Measurements from ENCODE around the gene CNKSR2.
A peak's percentile ranks its signal among the peaks of the same experiment; 100 is the strongest.

The CNKSR2 gene

DNA sequence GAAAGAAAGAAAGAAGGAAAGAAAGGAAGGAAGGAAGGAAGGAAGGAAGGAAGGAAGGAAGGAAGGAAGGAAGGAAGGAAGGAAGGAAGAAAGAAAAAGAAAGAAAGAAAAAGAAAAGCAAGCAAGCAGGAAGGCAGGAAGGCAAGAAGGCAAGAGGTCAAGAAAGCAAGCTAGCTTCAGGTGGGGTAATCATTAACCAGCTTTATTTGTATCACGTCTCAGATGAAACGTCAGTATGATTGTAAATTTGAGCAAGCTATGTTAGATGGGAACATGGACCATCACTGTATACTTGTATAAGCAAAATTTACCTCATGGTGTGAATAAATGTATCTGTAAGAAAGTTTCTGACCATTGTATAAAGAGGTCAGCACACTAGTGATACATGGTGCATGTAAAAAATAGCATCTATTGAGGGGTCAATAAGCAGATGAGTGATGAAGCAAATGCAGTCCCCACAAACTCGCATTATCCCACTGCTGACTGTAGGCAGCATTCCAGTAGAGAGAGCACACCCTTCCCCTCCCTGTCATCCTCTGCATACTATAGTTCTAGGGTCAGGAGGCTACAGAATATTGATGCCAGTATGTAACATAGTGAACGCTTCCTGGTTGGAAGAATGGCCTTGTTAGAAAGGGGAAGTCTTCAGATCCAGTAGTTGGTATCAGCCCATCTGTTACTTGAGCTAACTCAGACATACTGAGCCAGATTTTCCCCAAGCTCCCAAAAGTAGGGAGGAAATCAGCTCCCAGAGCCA is 300.4 kb downstream of the CNKSR2 start:
- DNase-seq (ENCODE audit: low read depth, low spot score) = no peak

DNA sequence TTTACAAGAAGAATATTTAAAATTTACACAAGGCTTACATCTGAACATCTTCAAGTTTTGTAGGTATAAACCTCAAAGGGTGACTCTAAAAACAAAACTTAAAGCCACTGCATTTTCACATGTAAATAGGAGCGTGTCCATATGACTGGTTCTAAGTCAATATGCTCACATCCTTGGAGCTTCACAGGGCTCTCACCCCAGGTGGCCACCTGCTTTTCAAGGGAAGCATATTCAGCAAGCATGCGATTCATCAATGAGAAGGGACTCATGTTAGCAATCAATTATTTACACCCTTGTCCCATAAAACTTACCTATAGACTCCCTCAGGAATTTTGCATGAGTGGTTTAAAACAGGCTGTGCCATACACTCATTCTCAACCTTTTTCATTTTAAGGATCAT is 301.7 kb downstream of the CNKSR2 start:
- no peak for DNase-seq (ENCODE audit: low read depth, low spot score)

- peak; percentile 27 for DNase-seq (ENCODE audit: low read depth, low spot score)
These were observed 303.9 kb downstream of the CNKSR2 start for GRCh38 chrX:21678048-21678612.

DNA sequence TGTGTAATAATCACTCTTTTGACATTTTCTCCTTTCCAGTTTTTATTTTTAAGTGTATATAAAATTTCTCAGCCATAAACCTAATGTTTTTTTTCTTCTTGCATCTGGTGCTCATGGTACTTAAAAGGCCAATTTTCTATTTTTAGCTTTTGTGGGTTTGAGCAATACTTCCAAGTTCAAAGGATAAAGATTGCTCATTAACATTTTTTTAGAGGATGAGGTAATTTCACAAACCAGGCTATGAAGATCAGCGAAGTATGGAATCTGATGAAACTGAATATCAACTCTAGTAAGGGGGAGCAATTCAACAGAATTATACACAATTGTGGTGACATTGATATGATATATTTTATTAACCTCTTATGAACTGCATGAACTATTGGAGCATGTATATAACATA is 309.7 kb downstream of the CNKSR2 start:
- peak; percentile 8 for DNase-seq (ENCODE audit: low read depth, low spot score)

DNA sequence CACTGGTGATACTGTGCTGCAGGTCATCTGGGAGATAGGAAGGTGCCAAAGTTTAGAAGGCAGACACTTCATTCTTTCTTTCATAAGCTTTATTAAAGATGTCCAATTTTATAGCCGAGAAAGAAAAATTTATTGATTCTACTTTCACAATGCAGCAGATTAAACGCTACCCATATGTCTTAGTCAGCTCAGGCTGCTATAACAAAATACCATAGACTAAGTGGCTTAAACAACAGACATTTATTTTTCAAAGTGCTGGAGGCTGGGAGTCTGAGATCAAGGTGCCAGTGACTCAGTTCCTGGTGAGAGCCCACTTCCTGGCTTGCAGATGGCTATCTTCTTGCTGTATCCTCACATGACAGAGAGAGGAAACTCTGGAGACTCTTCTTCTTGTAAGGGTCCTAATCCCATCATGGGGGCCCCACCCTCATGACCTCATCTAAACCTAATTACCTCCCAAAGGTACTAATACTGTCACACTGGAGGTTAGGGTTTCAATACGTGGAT is 317.3 kb downstream of the CNKSR2 start:
- no peak for DNase-seq (ENCODE audit: low read depth, low spot score)

DNA sequence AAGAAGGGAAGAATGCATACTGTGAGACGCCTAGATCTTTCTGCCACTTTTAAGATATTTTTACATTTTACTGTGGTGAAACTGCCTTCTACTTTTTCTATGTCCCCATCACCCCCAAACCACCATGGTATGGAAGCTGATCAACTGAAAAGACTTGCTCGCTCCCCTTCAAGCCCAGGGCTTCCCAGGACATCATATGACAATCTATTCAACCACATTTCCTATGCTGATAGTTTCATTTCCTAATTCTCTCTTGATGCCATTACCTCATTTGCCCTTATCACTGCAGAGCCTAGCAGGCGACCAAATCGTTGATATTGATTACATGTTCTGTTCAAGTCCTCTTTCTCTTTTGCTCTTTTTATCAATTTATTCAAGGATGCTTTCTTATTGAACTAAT is 324.1 kb downstream of the CNKSR2 start:
- DNase-seq (ENCODE audit: low read depth, low spot score) = no peak

- no peak for DNase-seq (ENCODE audit: low read depth, low spot score)
These were observed 324.9 kb downstream of the CNKSR2 start for GRCh38 chrX:21699136-21699535.

GRCh38 chrX:21700275-21700674 is 326.1 kb downstream of the CNKSR2 start:
- no peak for DNase-seq (ENCODE audit: low read depth, low spot score)

GRCh38 chrX:21700967-21701366 is 326.7 kb downstream of the CNKSR2 start:
- DNase-seq (ENCODE audit: low read depth, low spot score) = no peak

- DNase-seq (ENCODE audit: low read depth, low spot score) = no peak
These were observed 328.5 kb downstream of the CNKSR2 start for GRCh38 chrX:21702725-21703124.
